NCI-H345 treated with DMSO at 0.1 percent for 48 hours (cell line): Measurements from ENCODE around the gene CPNE1.

Source experiments
- DNase-seq: peaks from one replicate; lab custom pipeline; 2025; ENCODE audit not compliant: unreplicated experiment; lab: John Stamatoyannopoulos, UW

Gene CPNE1

GRCh38 chr20:35654415-35654814 is 10.3 kb downstream of the CPNE1 start:
- no peak for DNase-seq

GRCh38 chr20:35653893-35654292 is 10.8 kb downstream of the CPNE1 start:
- no peak for DNase-seq

GRCh38 chr20:35653430-35653734 is 11.3 kb downstream of the CPNE1 start:
- no peak for DNase-seq

DNA sequence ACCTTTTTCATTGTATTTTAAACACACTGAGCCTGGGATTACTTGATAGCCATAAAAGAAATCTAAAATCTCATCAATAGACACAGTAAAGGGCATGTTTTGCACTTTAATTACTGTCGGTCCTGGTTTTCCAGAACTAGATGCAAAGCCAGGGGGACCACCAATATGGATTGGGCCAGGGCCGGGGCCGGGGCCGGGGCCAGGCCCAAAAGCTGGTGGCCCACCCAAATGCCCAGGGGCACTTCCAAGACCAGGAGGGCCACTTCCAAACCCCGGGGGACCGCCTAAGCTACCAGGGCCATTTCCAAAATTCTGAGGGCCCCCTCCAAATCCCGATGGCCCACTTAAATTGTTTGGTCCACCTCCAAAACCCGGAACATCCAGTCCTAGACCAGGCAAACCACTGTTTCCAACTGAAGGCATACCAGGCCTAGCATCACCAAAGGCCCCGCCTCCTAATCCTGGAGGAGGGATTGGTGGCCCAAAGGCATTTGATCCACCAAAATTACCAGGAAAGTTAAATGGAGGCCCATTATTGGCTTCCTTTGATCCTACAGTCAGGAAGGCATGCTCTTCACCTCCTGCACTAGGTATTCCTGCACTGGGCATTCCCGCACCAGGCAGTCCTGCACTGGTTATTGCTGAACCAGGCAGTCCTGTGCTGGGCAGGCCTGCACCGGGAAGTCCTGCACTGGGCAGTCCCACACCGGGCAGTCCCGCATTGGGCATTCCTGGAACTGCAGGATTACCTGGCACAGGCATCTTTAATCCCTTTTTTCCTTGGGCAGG is 11.9 kb downstream of the CPNE1 start:
- DNase-seq, result no peak

- DNase-seq, result no peak
Observed at GRCh38 chr20:35651958-35652357, 12.7 kb downstream of the CPNE1 start.

GRCh38 chr20:35650632-35651031 is 14.1 kb downstream of the CPNE1 start:
- no peak for DNase-seq

DNA sequence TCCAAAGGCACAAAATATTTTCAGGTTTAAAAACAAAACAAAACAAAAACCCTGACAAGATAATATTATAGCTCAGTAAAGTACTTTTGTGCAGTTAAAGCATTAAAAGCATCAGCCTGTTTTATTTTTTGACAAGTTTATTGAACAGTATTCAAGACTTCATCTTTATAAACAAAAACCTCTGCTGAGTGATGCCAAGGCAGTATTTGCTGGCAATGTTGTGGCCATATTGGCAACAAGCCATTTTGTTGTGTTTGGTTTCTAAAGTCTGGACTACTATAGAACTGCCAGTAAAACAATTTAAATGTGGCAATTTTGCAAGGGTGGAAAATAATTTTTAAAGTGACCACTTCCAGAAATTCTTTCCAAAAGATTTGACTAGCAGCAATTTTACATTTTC is 15.9 kb downstream of the CPNE1 start:
- DNase-seq, result no peak

DNA sequence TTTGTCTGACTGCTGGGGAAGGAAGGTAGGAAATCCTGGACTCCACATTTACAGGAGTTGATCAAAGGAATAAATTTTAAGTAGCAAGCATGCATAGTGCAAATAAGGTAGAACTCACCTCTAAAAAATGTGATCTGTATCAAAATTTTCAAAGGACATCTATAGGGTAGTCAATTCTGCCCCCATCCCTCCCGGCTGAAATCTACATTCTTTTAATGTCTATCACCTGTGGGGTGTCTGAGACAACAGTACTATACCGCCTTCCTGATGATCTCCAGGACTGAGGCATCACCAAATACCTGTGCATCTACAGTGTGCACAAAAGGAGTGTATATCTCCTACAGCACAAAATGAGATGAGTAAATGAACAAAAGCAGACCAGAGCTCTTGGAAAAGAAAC is 19.9 kb downstream of the CPNE1 start:
- no peak for DNase-seq

DNA sequence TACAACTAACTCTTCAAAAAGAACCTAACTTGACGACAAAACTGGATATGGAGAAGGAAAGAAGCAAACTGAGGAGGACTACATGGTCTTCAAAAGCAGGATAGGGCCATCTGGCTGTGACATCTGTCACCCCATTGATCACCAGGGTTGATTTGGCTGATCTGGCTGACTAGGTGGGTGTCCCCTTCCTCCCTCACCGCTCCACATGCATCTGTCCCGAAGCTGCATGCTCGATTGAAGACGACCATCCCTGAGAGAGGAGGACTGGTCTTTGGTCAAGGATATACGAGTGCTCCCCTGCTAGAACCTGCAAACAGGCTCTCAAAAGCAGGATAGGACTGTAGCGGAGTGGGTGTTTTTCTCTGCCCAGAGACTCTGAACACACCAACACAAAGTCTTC is 21.7 kb downstream of the CPNE1 start:
- DNase-seq, result no peak

GRCh38 chr20:35641743-35642142 is 23.0 kb downstream of the CPNE1 start:
- no peak for DNase-seq

GRCh38 chr20:35640724-35641123 is 24.0 kb downstream of the CPNE1 start:
- no peak for DNase-seq

DNA sequence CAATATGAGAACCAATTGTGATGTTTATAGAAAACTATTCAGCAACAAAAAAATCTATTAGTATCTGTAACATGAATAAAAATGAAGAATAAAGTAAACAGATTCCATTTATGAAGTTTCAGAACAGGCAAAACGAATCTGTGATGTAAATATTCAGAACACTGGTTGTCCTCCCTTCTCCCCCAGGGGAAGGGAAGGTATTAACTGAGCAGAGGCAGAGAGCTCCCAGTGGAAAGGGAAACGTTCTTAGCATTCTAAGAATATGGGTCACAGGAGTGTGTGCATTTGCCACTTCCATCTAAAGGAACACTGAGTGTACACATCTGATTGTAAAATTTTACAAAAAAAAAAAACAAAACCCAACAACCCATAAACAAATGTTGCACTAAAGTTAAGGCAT is 25.9 kb downstream of the CPNE1 start:
- DNase-seq, result no peak

GRCh38 chr20:35637276-35637675 is 27.4 kb downstream of the CPNE1 start:
- no peak for DNase-seq

DNA sequence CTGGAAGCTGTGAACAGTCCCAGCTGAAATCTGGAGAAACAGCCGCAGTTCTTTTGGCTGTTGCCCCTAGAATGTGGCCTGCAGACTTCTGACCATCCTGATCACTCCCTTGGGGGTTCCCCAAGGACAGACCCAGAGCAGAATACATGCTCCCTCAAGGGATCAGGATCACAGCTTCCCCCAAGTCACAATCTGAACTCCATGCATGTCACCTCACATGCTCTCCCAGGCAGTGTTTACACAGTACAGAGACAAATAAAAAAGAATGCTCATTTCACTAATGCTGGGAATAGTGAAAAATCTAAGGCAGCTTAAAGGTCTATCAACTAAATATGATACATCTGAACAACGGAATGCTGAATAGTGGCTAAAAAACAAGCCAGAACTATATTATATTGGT is 28.6 kb downstream of the CPNE1 start:
- DNase-seq, result no peak

DNA sequence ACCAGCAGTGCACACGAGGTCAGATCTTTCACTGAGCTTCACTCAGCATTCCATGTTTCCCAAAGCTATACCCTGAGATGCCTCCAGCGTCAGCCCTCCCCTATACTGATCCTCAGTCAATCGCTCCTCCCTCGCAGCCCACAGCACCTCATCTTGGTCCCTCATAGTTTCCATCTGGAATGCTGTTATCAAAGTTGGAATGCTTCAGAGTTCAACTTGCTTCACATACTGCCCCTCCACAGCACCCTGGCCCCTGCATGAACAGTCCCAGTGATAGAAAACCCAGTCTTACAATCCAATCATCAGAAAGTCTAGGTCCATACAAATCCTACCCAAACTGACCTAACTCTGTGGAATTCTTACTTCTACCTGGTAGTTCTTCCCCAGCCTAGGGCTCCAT is 29.0 kb downstream of the CPNE1 start:
- no peak for DNase-seq

GRCh38 chr20:35632539-35633115 is 32.1 kb downstream of the CPNE1 start:
- DNase-seq, result no peak

- DNase-seq, result no peak
Observed at GRCh38 chr20:35630636-35631035, 34.1 kb downstream of the CPNE1 start.

- DNase-seq, result no peak
Observed at GRCh38 chr20:35629427-35630145, 35.1 kb downstream of the CPNE1 start.

DNA sequence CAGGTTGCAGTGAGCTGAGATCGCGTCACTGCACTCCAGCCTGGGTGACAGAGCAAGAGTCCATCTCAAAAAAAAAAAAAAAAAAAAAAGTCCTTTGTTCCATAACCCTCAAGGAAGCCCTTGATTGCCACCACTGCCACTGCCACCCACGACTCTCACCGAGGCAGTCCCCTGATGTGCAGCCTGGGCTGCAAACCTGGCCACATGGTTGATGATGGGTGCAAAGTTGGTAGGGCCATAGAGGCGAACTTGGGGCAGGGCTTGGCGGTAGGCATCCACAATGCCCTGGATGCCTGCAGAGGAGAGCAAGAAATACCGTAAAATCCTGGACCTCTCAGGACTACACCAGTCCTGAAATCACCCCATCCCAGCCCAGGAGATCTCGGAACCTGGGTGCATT is 37.6 kb downstream of the CPNE1 start:
- no peak for DNase-seq

DNA sequence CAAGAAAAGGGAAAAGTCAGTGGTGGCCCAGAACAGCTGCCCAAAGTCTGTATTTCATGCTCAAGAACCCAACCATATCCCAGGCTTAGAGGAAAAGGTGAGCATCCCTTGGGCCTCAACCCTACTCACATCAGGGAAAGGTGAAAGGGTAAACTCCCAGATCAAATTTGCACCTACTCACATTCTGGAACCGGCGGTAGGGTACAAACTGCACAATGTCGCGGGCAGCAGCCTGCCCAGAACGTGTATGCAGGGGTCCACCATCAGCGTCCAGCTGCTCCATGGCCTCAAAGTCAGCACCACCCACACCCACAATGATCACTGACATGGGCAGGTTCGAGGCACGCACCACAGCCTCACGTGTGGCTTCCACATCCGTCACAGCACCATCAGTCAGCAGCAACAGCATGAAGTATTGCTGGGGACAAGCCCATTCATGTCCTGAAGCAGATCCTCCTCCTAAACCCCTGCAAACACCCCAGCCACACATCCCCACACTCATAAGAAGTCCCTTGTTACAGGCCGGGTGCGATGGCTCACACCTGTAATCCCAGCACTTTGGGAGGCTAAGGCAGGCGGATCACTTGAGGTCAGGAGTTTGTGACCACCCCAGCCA is 38.2 kb downstream of the CPNE1 start:
- no peak for DNase-seq

- no peak for DNase-seq
Observed at GRCh38 chr20:35625584-35626385, 38.9 kb downstream of the CPNE1 start.
